GM12874 (cell line): Measurements from ENCODE around the gene CTXND2.

Experiments
- CTCF ChIP-seq: IDR thresholded peaks from 2 replicates; pipeline ENCODE4 v1.5.1; 2011; ENCODE audit warnings: low read depth, mild to moderate bottlenecking, control low read depth, low read length, moderate library complexity; ENCODE audit not compliant: insufficient read depth

Gene CTXND2

GRCh38 chr1:150872572-150872971 lies 14.4 kb upstream of the CTXND2 start:
- no peak for TF ChIP-seq CTCF

GRCh38 chr1:150873521-150873920 lies 13.4 kb upstream of the CTXND2 start:
- no peak for TF ChIP-seq CTCF

- no peak for TF ChIP-seq CTCF
Observed at GRCh38 chr1:150874455-150875196, 12.3 kb upstream of the CTXND2 start.

- no peak for TF ChIP-seq CTCF
Observed at GRCh38 chr1:150875197-150876118, 11.5 kb upstream of the CTXND2 start.

- no peak for TF ChIP-seq CTCF
Observed at GRCh38 chr1:150876119-150876454, 10.8 kb upstream of the CTXND2 start.

- no peak for TF ChIP-seq CTCF
Observed at GRCh38 chr1:150881331-150882070, 5.4 kb upstream of the CTXND2 start.

GRCh38 chr1:150888727-150889126 lies 1.8 kb downstream of the CTXND2 start:
- TF ChIP-seq CTCF: no peak
